Right lobe of liver (tissue), 6 donors: ENCODE results near the gene CNPY1. TPM values are rescaled to one million over a fixed set of nuclear protein-coding genes. Genes with fewer than 3 reads are reported as not detected.

Source experiments
- ATAC-seq, 4 donors: fragments of 200-7000 bp; cut with Tn5 transposase; one replicate each; pipeline ENCODE4 v1.9.1; 2020; ENCODE audit warnings: mild to moderate bottlenecking in 4 of 4, moderate library complexity in 4 of 4
- DNase-seq, 3 donors: peaks; one replicate each; pipeline ENCODE4 v3.0.0-alpha.2; 2020
- H3K27ac ChIP-seq, 3 donors: fragments of 200-600 bp; one replicate each; pipeline ENCODE4 v1.8.0; 2022
- H3K27me3 ChIP-seq, 2 donors: fragments of 200-600 bp; one replicate each; pipeline ENCODE4 v1.8.0; 2022
- H3K36me3 ChIP-seq, 4 donors: fragments of 200-600 bp; sonication (generic) in 1 of 4; one replicate each; pipeline versions ENCODE4 v1.5.1 to v1.8.0; 2017 to 2022; ENCODE audit warnings: control low read depth in 1 of 4
- H3K4me1 ChIP-seq, 4 donors: fragments of 200-600 bp; sonication (generic) in 1 of 4; one replicate each; pipeline versions ENCODE4 v1.5.1 to v1.8.0; 2017 to 2022; ENCODE audit warnings: control low read depth in 1 of 4
- H3K4me3 ChIP-seq, 3 donors: fragments of 200-600 bp; one replicate each; pipeline ENCODE4 v1.8.0; 2022
- H3K9me3 ChIP-seq, 4 donors: fragments of 200-600 bp; sonication (generic) in 1 of 4; one replicate each; pipeline versions ENCODE4 v1.5.1 to v1.8.0; 2017 to 2022; ENCODE audit warnings: control low read depth in 1 of 4
- CTCF ChIP-seq, 4 donors: fragments of 200-600 bp in 3 of 4; fragments of 450-650 bp in 1 of 4; IDR thresholded peaks; one replicate each; pipeline versions ENCODE4 v1.5.1 to v1.8.0; 2016 to 2022; ENCODE audit warnings: antibody characterized with exemption in 4 of 4, mild to moderate bottlenecking in 2 of 4
- POLR2A ChIP-seq: fragments of 450-650 bp; IDR thresholded peaks from one replicate; pipeline ENCODE4 v1.6.1; 2017; ENCODE audit warnings: antibody characterized with exemption, mild to moderate bottlenecking
- WGBS: methylation state at CpG from one replicate; pipeline ENCODE4 v1.1.6; 2018; ENCODE audit warnings: low coverage, low lambda C conversion rate; ENCODE audit not compliant: insufficient coverage; ENCODE audit errors: missing lambda C conversion rate; 5-methylcytosine and 5-hydroxymethylcytosine counted together
- intact Hi-C, 2 donors: fragments of 100-400 bp; cut with DNase I; formaldehyde crosslinking; loops; one replicate each; pipeline versions ENCODE4 v1.11.2 to v1.14.1; 2022
- total RNA-seq, 6 experiments: library from RNA; depleted of rRNA in 2 of 6; stranded (reverse); fragments of >200 nt in 2 of 6; fragmentation: NEBNext Ultra II Directional in 3 of 6; extraction: Animal tissue kit (Norgen Biotek cat#: 25700) in 3 of 6; gene quantifications; one replicate each; pipeline versions ENCODE4 v1.1.0 to v1.2.4, GENCODE V29; 2016 to 2023
- donor health status: DM: no; HTN: yes; CAD: no.
- donor health status: DM: no; HTN: no; CAD: no.
- donor health status: DM: no; HTN: no; CAD: no.
- donor health status: DM: no; HTN: yes; CAD: no.
- donor health status: DM: no; HTN: yes; CAD: no.

Gene CNPY1
- total RNA-seq, 6 experiments from 2014 or later, result 0.19 TPM; not detected in 5

DNA sequence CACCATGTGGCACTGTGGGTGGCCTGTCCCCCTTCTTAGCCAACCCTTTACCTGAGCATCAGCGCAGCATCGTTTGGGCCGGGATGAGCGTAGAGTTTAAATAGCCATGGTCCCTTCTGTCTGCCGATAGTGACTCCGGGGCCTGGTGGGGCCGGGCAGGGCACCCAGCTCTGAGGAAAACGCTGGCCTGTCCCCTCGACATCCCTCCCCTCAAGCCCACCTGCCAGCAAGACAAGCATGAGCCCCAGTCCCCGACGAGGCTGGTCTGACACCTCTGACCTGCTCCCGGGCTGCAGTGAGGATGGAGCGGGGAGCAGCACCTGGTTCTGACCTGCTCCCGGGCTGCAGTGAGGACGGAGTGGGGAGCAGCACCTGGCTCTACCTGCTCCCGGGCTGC lies 31.1 kb upstream of the CNPY1 start:
- DNase-seq, result peak in 1 of 3 donors; percentile 28
- no peak for ATAC-seq
- no peaks in the 10 kb centered on the region for H3K27me3 ChIP-seq
- H3K9me3 ChIP-seq, result no peaks in the 10 kb centered on the region
- TF ChIP-seq CTCF (IDR thresholded peaks at IDR 0.05) (no peak), POLR2A (no peak)
- intact Hi-C loops, result no loop called here
- no CpG with 5 or more reads among the region's 16 CpGs for WGBS
- H3K4me1 ChIP-seq, result no peaks in the 10 kb centered on the region
- no peaks in the 10 kb centered on the region for H3K36me3 ChIP-seq
- no peak overlapping the region for H3K27ac ChIP-seq
- H3K4me3 ChIP-seq, result no peak overlapping the region

- Histone ChIP-seq H3K36me3 (no peaks in the 10 kb centered on the region), H3K4me3 (no peak overlapping the region), H3K9me3 (no peaks in the 10 kb centered on the region), H3K4me1 (no peaks in the 10 kb centered on the region), H3K27me3 (no peaks in the 10 kb centered on the region), H3K27ac (no peak overlapping the region)
- DNase-seq (peak in 2 of 3 donors; percentile 28 to 44), ATAC-seq (peak in 2 of 4 donors; percentile 11 to 50)
- TF ChIP-seq CTCF (IDR thresholded peaks at IDR 0.05) (no peak), POLR2A (no peak)
- intact Hi-C loops, result no loop called here
- WGBS, result 90% methylated on average over 3 of the region's 17 CpGs
Measured at GRCh38 chr7:155576900-155577508, 30.6 kb upstream of the CNPY1 start.

DNA sequence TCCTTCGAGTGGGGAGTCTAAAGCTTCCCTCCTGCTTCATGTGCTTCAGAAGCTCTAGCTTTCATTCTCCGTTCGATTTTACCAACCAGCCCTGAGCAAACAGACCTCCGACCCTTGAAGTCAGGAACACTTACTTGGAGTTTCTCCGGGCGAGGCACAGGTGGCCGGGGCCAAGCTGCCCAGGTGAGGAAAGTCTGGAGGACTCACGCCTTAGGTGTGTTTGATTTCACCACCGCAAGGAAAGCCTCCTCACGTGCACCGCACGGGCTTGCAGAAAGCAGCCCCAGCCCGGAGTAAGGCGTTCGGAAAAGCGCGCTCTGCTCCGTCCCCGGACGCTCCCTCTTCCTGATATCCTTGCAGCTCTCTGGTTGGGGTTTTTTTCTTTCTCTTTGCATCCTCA lies 30.1 kb upstream of the CNPY1 start:
- Histone ChIP-seq H3K36me3 (no peaks in the 10 kb centered on the region), H3K4me3 (no peak overlapping the region), H3K4me1 (no peaks in the 10 kb centered on the region), H3K9me3 (no peaks in the 10 kb centered on the region), H3K27me3 (no peaks in the 10 kb centered on the region), H3K27ac (no peak overlapping the region)
- DNase-seq (no peak), ATAC-seq (no peak)
- no peak for TF ChIP-seq CTCF (IDR thresholded peaks at IDR 0.05)
- TF ChIP-seq POLR2A, result no peak
- intact Hi-C loops, result no loop called here
- 75% methylated on average over 12 of the region's 20 CpGs for WGBS

GRCh38 chr7:155574556-155575290 lies 28.4 kb upstream of the CNPY1 start:
- H3K4me1 ChIP-seq, result no peaks in the 10 kb centered on the region
- 85% methylated on average over 5 of the region's 10 CpGs for WGBS
- H3K9me3 ChIP-seq, result no peaks in the 10 kb centered on the region
- DNase-seq (no peak), ATAC-seq (no peak)
- no peaks in the 10 kb centered on the region for H3K27me3 ChIP-seq
- no peak overlapping the region for H3K4me3 ChIP-seq
- no peak overlapping the region for H3K27ac ChIP-seq
- intact Hi-C loops, result no loop called here
- no peaks in the 10 kb centered on the region for H3K36me3 ChIP-seq
- TF ChIP-seq POLR2A (no peak), CTCF (IDR thresholded peaks at IDR 0.05) (no peak)
